Epithelial cell of esophagus (primary cell): ENCODE measurements around the gene JAK1.
A peak's percentile ranks its signal among the peaks of the same experiment; 100 is the strongest.

Source experiments
- DNase-seq: peaks from one replicate; pipeline ENCODE4 v3.0.0; 2010; ENCODE audit warnings: low read depth
- H3K4me3 ChIP-seq: 2 replicates; pipeline ENCODE4 v1.5.1; 2011; ENCODE audit warnings: mild to moderate bottlenecking, low read length, control low read depth
- TF ChIP-seq, protein P1 (sequence below): IDR thresholded peaks from 2 replicates; pipeline ENCODE4 v1.5.1; 2011; ENCODE audit warnings: low read depth, mild to moderate bottlenecking, low read length, control low read depth, inconsistent platforms; ENCODE audit not compliant: insufficient read depth; ENCODE audit errors: missing control alignments

JAK1 gene

DNA sequence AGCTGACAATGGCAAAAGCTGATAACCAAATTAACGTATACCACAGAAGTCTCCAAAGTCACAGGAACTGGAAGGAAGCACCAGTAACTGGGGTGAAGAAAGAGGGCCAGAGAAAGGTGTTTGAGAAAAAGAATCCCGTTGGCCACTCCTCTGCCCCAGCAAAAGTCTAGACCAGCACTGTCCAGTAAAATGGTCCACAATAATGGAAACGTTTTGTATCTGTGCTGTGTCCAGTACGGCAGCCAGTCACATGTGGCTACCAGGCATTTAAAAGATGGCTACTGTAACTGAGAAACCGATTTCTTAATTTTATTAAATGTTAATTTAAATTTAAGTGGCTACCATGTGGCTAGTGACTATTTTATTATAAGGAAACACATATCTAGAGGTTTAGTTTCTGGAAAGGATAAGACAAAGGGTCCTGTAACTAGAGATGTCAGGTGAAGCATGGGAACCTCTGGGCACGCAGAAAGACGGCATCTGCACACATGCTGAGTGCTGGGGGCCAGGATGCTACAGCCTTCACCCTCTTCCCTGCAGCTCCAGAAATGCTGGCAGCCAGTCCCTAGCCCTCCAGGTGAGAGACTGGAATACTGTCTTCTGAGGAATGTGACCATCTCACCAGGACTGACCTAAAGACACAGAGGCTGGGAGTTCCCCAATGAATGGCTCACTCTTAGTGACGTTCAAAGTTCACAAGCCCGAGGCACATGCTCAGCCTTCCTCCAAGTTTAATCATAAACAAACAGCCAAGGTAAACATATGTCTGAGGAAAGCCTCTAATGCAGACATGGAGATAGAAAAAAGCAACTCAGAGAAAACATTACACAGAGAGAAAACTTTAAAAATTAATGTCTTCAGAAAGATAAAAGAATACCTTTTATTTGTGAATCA is 50.7 kb downstream of the JAK1 start:
- DNase-seq, result peak; percentile 92
- H3K4me3 ChIP-seq, result no peak overlapping the region
- TF ChIP-seq, protein P1, sequence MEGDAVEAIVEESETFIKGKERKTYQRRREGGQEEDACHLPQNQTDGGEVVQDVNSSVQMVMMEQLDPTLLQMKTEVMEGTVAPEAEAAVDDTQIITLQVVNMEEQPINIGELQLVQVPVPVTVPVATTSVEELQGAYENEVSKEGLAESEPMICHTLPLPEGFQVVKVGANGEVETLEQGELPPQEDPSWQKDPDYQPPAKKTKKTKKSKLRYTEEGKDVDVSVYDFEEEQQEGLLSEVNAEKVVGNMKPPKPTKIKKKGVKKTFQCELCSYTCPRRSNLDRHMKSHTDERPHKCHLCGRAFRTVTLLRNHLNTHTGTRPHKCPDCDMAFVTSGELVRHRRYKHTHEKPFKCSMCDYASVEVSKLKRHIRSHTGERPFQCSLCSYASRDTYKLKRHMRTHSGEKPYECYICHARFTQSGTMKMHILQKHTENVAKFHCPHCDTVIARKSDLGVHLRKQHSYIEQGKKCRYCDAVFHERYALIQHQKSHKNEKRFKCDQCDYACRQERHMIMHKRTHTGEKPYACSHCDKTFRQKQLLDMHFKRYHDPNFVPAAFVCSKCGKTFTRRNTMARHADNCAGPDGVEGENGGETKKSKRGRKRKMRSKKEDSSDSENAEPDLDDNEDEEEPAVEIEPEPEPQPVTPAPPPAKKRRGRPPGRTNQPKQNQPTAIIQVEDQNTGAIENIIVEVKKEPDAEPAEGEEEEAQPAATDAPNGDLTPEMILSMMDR, result no peak

DNA sequence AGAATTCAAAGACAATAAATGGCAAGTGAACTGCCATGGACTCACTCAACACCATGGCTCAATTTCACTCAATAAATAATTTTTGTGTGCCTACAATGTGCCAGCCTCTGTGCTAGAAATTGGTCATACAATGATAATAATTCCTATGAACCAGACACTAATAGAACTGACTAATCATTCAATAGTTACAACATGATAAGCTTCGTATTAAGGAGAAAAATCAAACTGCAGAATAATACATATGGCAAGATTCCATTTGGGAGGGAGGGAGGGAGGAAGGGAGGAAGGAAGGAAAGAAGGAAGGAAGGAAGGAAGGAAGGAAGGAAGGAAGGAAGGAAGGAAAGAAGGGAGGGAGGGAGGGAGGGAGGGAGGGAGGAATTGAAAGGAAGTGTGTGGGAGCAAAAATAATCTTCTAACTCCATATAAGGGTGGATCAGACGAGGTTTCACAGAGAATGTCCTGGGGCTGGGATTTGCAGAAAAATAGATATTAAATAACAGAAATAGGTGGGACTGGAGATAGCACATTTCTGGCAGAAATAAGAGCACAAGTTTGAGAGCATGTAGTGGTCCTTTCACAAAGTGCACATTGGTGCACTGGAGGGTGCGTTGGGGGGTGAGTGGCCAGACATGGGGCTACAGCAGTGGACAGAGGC is 52.9 kb downstream of the JAK1 start:
- TF ChIP-seq, protein P1, result no peak
- H3K4me3 ChIP-seq, result no peak overlapping the region
- DNase-seq, result no peak

DNA sequence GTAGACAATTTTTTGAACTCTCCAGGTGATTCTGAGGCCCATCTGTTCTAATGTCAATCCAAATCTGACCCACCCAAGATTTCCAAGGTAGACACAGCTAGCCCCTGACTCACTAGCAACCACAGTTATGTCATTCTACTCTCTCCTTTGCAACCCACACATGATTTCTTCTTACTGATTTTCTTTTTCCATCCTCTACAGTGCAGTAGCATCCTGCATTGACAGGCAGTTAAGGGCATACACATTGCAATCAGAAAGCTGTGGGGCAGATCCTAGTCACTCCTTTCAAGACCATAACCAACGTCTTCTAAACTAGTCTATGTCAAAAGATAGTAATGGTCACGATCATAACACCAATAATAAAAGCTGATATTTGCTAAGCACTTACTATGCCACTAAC is 54.2 kb downstream of the JAK1 start:
- no peak for DNase-seq
- TF ChIP-seq, protein P1, result no peak
- no peak overlapping the region for H3K4me3 ChIP-seq

DNA sequence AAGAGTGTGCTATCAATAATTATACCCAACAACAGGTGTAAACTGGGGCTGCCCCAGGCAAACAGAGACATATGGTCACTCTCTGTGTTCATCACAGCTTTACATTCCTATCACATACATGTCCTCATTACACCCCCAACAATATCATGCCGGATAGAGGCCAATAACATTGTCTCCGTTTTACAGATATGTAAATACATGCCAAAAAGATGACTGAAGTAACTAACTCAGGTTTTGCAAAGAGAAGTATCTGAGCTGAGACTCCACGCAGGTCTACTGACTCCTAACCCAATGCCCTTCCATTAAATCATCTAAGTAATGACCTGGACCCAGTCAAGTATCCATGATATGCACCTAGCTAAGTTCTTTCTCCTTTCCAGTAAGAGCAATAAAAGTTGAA is 55.0 kb downstream of the JAK1 start:
- TF ChIP-seq, protein P1, result no peak
- no peak overlapping the region for H3K4me3 ChIP-seq

DNA sequence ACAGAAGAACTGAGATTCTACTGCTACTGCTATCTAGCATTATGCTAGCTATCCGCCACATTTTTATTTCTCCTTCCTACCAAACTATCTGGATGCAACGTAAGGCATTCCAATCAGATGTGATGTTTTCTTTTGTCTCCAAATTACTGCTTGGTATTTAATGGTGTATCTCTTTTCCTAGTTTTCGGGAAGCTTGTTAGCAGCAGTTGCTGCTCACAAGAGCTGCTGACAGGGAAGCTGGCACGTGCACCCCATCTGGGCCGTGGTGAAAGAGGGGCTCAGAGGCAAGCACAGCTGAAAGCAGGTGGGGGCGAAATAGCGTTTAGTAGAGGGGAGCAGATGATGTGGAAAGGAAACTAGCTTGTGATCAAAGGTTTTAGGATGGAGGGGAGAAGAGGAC is 57.3 kb downstream of the JAK1 start:
- no peak overlapping the region for H3K4me3 ChIP-seq
- no peak for DNase-seq
- TF ChIP-seq, protein P1, result no peak

More for the DNA sequence above, 55.0 kb downstream of the JAK1 start:
- no peak for DNase-seq

DNA sequence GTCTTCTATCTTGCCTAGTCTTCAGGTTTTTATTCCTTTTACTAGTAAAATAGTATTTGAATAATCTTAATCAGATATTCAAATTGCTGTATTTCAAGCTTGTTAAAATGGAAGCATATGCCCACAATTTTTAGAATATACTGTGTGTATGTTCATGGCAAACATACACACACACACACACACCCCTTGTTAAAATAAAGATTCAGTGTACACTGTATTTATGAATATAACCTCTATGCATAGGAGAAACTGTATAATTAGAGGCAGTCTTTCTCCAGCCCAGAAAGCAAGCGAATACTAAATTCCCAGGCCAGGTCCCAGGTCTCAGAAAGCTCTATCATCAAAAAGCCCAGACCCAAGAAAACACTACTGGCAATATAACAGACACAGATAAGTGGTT is 57.8 kb downstream of the JAK1 start:
- TF ChIP-seq, protein P1, result no peak
- DNase-seq, result no peak

More for the DNA sequence above, 57.8 kb downstream of the JAK1 start:
- H3K4me3 ChIP-seq, result no peak overlapping the region
